HG02571 (cell line): ENCODE measurements around the gene ATP1B1.
"Not testable (repeated sequence)": the region's sequence is repeated elsewhere in the genome, so short reads cannot be mapped to it uniquely, and the experiment has no call there.

Source experiments
- ATAC-seq: cut with Tn5 transposase; IDR thresholded peaks from one replicate; pipeline ENCODE4 v1.9.1; 2021; ENCODE audit warnings: mild to moderate bottlenecking, moderate library complexity; ENCODE audit not compliant: unreplicated experiment

Gene ATP1B1

DNA sequence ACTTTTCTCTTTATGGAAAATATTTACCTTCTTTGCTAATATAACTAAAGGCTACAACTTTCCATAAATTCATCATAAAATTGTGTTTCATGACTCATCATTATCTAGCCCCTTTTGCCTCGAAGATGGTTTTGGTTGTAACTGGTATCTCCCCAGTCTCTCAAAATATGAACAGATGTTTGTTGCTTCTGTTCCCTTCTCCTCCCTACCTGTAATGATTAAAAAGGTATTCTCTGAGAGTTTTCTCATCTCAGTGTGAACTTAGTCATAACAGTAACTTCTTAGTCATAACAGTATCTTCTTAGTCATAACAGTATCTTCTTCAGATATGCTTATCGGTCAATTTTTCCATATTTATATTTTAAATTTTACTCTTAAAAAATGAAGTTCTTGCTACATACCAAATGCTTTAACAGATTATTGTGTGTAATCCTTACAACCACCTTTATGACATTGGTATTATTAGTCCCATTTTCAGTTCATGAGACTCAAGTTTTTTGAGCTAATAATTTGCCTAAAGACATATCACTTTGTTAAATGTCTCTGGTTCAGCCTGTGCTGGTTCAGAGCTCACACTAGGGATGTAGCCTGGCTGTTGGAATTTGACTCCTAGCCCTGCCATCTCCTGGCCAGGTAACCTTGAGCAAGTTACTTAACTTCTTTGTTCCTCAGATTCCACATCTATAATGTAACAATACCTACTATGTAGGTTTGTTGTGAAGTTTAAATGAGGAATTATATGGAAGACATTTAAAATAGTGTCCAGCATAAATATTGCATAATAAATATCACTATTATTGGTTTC, 32.6 kb downstream of the ATP1B1 start:
- ATAC-seq = peak; percentile 91

- ATAC-seq = no peak
These were observed 34.9 kb downstream of the ATP1B1 start for GRCh38 chr1:169141356-169141755.

GRCh38 chr1:169142129-169142528, 35.6 kb downstream of the ATP1B1 start:
- no peak for ATAC-seq

GRCh38 chr1:169143346-169143745, 36.9 kb downstream of the ATP1B1 start:
- ATAC-seq = no peak

DNA sequence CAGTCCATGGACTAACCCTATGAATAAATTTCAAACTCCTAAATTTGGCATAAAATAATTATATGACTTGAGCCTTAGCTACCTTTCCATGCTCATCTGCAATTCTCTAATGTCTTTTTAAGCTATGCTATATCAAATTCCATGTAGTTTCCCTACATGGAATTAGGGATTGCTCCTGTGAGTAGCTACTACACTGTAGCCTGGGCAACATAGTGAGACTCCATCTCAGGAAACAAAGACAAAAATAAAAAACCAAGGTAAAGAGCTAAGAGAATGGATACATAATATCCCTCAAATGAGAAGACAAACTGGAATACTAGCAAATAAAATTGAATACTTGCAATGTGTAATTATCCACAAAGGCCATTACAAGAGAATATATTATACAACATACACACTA, 37.5 kb downstream of the ATP1B1 start:
- ATAC-seq = no peak

GRCh38 chr1:169144941-169145626, 38.6 kb downstream of the ATP1B1 start:
- ATAC-seq = no peak

DNA sequence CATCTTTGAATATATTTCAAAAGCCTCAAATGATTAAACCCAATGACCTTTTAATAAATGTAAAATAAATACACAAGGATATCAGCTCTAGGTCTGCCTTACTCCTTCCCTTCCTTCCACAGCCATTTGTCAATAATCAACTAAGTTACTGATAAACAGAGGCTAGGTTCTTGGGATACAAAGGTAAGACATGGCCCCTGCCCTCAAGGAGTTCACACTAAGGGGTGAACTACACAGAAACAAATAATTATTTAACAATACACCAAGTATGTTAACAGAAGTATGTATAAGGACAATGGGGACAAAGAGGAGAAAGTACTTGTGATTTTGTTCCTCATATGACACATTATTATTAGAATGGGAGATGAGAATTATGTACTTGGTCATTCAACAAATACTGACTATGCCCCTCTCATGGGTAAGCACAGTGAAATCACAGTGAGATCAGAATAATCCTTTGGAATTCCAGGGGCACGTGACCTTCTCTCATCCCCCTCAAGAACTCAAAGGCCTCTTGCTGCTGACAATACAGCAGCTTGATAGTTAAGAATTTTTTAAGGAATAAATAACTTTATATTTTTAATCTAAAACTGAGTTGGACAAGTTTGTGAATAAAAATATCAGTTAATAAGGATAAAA, 40.2 kb downstream of the ATP1B1 start:
- ATAC-seq = no peak

GRCh38 chr1:169148472-169149252, 42.2 kb downstream of the ATP1B1 start:
- peak; percentile 69 for ATAC-seq

DNA sequence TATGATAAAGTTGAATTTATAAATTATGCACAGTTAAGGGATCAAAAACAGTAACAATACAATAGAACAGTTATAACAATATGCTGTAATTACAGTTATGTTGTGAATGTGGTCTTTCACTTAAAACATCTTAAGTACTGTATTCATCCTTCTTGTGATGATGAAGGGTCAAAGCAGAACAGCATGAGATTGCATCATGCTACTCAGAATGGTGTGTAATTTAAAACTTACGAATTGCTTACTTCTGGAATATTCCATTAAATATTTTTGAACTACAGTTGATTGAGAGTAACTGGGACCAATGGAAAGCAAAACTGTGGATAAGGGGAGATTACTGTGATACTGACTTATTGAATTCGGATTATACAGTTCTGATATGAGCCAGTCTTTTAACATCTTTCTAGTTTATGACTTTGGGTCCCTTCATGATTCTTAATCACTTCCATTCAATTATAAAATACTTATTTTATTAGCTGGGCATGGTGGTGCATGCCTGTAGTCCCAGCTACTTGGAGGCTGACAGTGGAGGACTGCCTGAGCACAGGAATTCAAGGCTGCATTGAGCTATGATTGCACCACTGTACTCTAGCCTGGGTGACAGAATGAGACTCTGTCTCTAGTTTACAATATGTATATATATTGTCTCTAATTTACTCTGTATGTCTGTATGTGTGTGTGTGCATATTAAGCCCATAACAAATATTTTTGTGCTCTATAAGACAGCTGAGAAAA, 43.2 kb downstream of the ATP1B1 start:
- ATAC-seq = no peak

DNA sequence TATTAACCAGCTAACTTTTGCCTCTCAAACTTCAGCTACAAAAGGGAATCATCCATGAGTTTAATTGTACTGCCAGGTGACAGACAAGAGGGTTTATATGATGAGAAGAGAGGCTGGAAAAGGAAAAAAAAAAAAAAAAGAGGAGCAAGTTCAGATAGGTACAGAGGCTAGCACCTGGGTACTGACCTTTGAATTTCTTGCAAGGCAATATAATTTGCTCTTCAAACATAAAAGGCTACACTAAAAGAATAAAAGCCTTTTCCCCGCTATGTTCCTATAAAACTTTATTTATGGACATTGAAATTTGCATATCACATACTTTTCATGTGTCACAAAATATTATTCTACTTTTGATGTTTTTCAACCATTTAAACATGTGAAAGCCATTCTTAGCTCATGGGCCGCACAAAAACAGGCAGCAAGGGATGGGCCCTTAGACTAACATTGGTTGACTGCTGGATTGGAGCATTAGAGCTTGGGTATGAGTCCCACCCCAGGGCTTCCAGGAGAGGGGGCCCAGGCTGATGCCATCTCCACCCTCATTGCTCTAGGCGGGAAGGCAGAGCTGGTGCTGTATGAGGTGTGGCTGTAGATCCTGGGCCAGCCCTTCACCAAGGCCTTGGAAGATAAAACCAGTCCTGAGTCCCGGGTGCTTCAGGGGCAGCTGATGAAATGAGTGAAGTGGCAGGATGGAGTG, 44.3 kb downstream of the ATP1B1 start:
- no peak for ATAC-seq

- ATAC-seq = no peak
These were observed 44.9 kb downstream of the ATP1B1 start for GRCh38 chr1:169151338-169151837.

GRCh38 chr1:169155675-169156074, 49.2 kb downstream of the ATP1B1 start:
- ATAC-seq = no peak

DNA sequence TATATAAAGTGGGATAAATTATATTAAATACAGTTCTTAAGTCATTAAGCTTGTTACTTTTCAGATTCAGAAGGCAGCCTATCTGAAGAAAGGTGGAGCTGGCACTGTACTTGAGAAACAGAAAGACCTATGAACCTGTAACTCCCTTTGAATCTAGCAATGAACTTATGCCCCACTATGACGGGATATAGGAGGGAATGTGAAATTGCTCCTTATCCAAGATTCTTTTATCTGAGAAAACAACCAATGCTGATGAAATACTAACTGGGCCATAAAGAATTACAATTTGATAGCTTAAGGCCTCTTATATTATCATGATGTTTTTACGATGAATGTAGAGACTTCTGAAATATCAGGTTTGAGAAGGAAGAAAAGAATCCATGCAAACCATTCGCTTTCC, 50.1 kb downstream of the ATP1B1 start:
- no peak for ATAC-seq

DNA sequence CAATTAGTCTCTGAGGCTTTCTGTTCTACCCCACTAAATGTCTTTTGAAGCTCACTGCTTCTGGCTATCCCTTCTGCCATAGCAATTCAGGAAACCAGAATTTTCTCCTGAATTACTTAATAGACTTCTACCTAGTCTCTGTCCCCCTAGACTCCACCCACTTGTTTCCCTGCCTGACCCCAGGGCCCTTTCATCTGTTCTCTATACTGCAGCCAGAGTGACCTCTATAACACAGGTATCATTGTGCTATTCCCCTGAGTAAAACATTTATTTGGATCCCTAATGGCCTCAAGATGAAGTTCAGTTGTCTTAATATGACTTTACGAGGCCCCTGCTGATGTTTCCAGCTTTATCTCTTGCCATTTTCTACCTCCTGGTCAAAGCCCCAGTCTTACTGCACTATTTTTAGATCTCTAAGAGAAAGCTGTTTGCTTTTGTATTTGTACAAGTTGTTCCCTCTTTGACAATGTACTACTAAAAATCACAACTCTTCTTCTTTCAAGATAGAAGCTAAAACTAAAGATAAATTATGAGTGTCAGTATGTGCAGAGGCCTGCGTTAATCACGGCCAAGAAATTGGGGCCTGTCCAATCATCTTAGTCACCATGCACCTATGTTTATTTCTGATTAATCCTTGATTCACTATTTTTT, 54.5 kb downstream of the ATP1B1 start:
- ATAC-seq = no peak

DNA sequence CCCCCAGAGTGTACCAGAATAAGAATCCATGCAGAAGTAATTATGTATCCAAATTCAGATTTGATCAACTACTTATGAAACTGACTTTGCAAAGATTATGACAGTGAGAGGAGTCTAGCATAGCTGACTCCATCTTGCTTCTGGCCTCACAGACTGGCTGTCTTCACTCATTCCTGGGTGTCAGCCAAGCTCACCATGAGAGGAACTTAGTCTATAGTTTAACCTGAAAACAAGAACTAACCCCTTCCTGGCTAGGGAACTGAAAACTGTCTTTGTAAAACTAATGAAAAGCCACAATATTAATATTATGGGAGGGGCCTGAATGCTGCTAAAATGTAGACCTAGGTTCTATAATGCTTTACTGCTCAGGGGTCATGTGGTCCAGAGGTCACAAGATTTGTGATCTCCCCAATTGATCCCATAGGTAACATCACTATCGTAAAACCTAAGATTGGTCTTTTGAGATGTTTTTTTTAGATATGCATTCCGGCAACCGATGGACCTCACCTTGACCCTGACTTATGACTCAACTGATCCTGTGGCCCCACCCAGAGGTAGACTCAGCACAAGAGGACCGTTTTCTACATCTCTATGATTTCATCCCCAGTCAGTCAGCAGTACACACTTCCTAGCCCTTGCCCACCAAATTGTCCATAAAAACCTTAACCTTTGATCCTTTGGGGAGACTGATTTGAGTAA, 55.2 kb downstream of the ATP1B1 start:
- peak; percentile 57 for ATAC-seq

GRCh38 chr1:169163059-169163458, 56.6 kb downstream of the ATP1B1 start:
- peak; percentile 62 for ATAC-seq

- no peak for ATAC-seq
These were observed 69.0 kb downstream of the ATP1B1 start for GRCh38 chr1:169175461-169175860.

GRCh38 chr1:169179431-169179830, 72.9 kb downstream of the ATP1B1 start:
- not testable (repeated sequence) for ATAC-seq

- ATAC-seq = no peak
These were observed 73.7 kb downstream of the ATP1B1 start for GRCh38 chr1:169180174-169180573.
